ENCODE measurements around the gene WSCD2.

The WSCD2 gene

GRCh38 chr12:108128221-108129016 is 669 bp upstream of the WSCD2 start:
- DNase-seq: no peak

GRCh38 chr12:108131035-108131434 is 1.9 kb downstream of the WSCD2 start:
- DNase-seq: no peak

GRCh38 chr12:108131657-108132126 is 2.6 kb downstream of the WSCD2 start:
- no peak for DNase-seq

GRCh38 chr12:108133482-108133881 is 4.4 kb downstream of the WSCD2 start:
- DNase-seq: no peak

GRCh38 chr12:108134744-108135143 is 5.7 kb downstream of the WSCD2 start:
- no peak for DNase-seq

- DNase-seq: no peak
Observed at GRCh38 chr12:108135627-108136026, 6.5 kb downstream of the WSCD2 start.

- no peak for DNase-seq
Observed at GRCh38 chr12:108136697-108137096, 7.6 kb downstream of the WSCD2 start.

- DNase-seq: no peak
Observed at GRCh38 chr12:108139454-108139853, 10.4 kb downstream of the WSCD2 start.

GRCh38 chr12:108140501-108140900 is 11.4 kb downstream of the WSCD2 start:
- DNase-seq: no peak

- no peak for DNase-seq
Observed at GRCh38 chr12:108141600-108142130, 12.6 kb downstream of the WSCD2 start.

- DNase-seq: no peak
Observed at GRCh38 chr12:108143144-108143543, 14.1 kb downstream of the WSCD2 start.

GRCh38 chr12:108144080-108144479 is 15.0 kb downstream of the WSCD2 start:
- no peak for DNase-seq

GRCh38 chr12:108145011-108145410 is 15.9 kb downstream of the WSCD2 start:
- DNase-seq: no peak

- no peak for DNase-seq
Observed at GRCh38 chr12:108146035-108146893, 17.2 kb downstream of the WSCD2 start.

- no peak for DNase-seq
Observed at GRCh38 chr12:108147279-108147678, 18.2 kb downstream of the WSCD2 start.

- no peak for DNase-seq
Observed at GRCh38 chr12:108148521-108149074, 19.5 kb downstream of the WSCD2 start.

- DNase-seq: no peak
Observed at GRCh38 chr12:108150436-108150835, 21.3 kb downstream of the WSCD2 start.

- DNase-seq: no peak
Observed at GRCh38 chr12:108151533-108152169, 22.6 kb downstream of the WSCD2 start.

GRCh38 chr12:108152170-108152538 is 23.1 kb downstream of the WSCD2 start:
- DNase-seq: no peak

GRCh38 chr12:108156717-108157116 is 27.6 kb downstream of the WSCD2 start:
- no peak for DNase-seq

GRCh38 chr12:108157870-108158459 is 28.9 kb downstream of the WSCD2 start:
- DNase-seq: no peak

- DNase-seq: no peak
Observed at GRCh38 chr12:108162207-108162606, 33.1 kb downstream of the WSCD2 start.
